GM18519 (cell line): Measurements from ENCODE around the gene AGBL1.

ENCODE experiments used
- ATAC-seq: cut with Tn5 transposase; IDR thresholded peaks from one replicate; pipeline ENCODE4 v1.9.1; 2021; ENCODE audit warnings: mild to moderate bottlenecking, moderate library complexity; ENCODE audit not compliant: unreplicated experiment, low FRiP score

AGBL1 gene

GRCh38 chr15:86903642-86904421 is 824.2 kb downstream of the AGBL1 start:
- ATAC-seq = no peak

- ATAC-seq = no peak
Observed at GRCh38 chr15:86905625-86906256, 826.1 kb downstream of the AGBL1 start.

GRCh38 chr15:86906376-86906775 is 826.7 kb downstream of the AGBL1 start:
- no peak for ATAC-seq

- no peak for ATAC-seq
Observed at GRCh38 chr15:86911022-86911421, 831.4 kb downstream of the AGBL1 start.

GRCh38 chr15:86912661-86913060 is 833.0 kb downstream of the AGBL1 start:
- ATAC-seq = no peak

- no peak for ATAC-seq
Observed at GRCh38 chr15:86915811-86916331, 836.2 kb downstream of the AGBL1 start.

- ATAC-seq = no peak
Observed at GRCh38 chr15:86916671-86917360, 837.1 kb downstream of the AGBL1 start.

GRCh38 chr15:86917361-86917671 is 837.6 kb downstream of the AGBL1 start:
- ATAC-seq = no peak

GRCh38 chr15:86919581-86919980 is 839.9 kb downstream of the AGBL1 start:
- ATAC-seq = no peak

GRCh38 chr15:86929461-86929860 is 849.8 kb downstream of the AGBL1 start:
- no peak for ATAC-seq

- no peak for ATAC-seq
Observed at GRCh38 chr15:86932456-86932855, 852.8 kb downstream of the AGBL1 start.

- no peak for ATAC-seq
Observed at GRCh38 chr15:86935841-86936240, 856.2 kb downstream of the AGBL1 start.

- no peak for ATAC-seq
Observed at GRCh38 chr15:86942285-86942684, 862.6 kb downstream of the AGBL1 start.

GRCh38 chr15:86948719-86949118 is 869.0 kb downstream of the AGBL1 start:
- ATAC-seq = no peak

- no peak for ATAC-seq
Observed at GRCh38 chr15:86959254-86959653, 879.6 kb downstream of the AGBL1 start.

- no peak for ATAC-seq
Observed at GRCh38 chr15:86961669-86962068, 882.0 kb downstream of the AGBL1 start.

- no peak for ATAC-seq
Observed at GRCh38 chr15:86964271-86964670, 884.6 kb downstream of the AGBL1 start.

GRCh38 chr15:86968244-86968643 is 888.6 kb downstream of the AGBL1 start:
- no peak for ATAC-seq

GRCh38 chr15:86969364-86969763 is 889.7 kb downstream of the AGBL1 start:
- ATAC-seq = no peak

GRCh38 chr15:86973284-86973844 is 893.7 kb downstream of the AGBL1 start:
- no peak for ATAC-seq

- no peak for ATAC-seq
Observed at GRCh38 chr15:86988033-86988432, 908.4 kb downstream of the AGBL1 start.
